Keratinocyte (primary cell): ENCODE results near the gene SLC6A16. TPM values are rescaled to one million over a fixed set of nuclear protein-coding genes. Genes with fewer than 3 reads are reported as not detected.
"Not testable (repeated sequence)": the region's sequence is repeated elsewhere in the genome, so short reads cannot be mapped to it uniquely, and the experiment has no call there.

Source experiments
- DNase-seq: peaks from one replicate; pipeline ENCODE4 v3.0.0-alpha.2; 2011; ENCODE audit warnings: low read depth, missing footprints, low spot score
- FAIRE-seq: peaks from 2 replicates; lab custom pipeline; 2011; peaks lifted over from hg19 to GRCh38; lab: Jason Lieb, UNC
- H2AFZ ChIP-seq: 2 replicates; pipeline ENCODE4 v1.6.0; 2012; ENCODE audit warnings: low read length, control low read depth, inconsistent platforms; ENCODE audit not compliant: control insufficient read depth
- H3K27ac ChIP-seq: 2 replicates; pipeline ENCODE4 v1.5.1; 2011; ENCODE audit warnings: low read length; ENCODE audit not compliant: control insufficient read depth, insufficient read depth
- H3K27me3 ChIP-seq: 3 replicates; pipeline ENCODE4 v1.6.0; 2011; ENCODE audit warnings: low read length; ENCODE audit not compliant: control insufficient read depth, insufficient read depth; ENCODE audit errors: extremely low read depth
- H3K36me3 ChIP-seq, 2 experiments: 2 replicates in 1 of 2; 3 replicates in 1 of 2; pipeline ENCODE4 v1.5.1; 2011; ENCODE audit warnings: low read length in 2 of 2, mild to moderate bottlenecking in 1 of 2; ENCODE audit not compliant: control insufficient read depth in 2 of 2, insufficient read depth in 2 of 2; ENCODE audit errors: extremely low read depth in 1 of 2
- H3K4me1 ChIP-seq: 3 replicates; pipeline ENCODE4 v1.5.1; 2011; ENCODE audit warnings: low read length; ENCODE audit not compliant: control insufficient read depth, insufficient read depth; ENCODE audit errors: extremely low read depth
- H3K4me2 ChIP-seq: 3 replicates; pipeline ENCODE4 v1.6.0; 2011; ENCODE audit warnings: low read depth, low read length; ENCODE audit not compliant: control insufficient read depth, insufficient read depth; ENCODE audit errors: extremely low read depth
- H3K4me3 ChIP-seq, 3 experiments: fragments of 200-600 bp in 1 of 3; sonication (generic) in 1 of 3; 2 replicates in 2 of 3; 3 replicates in 1 of 3; pipeline ENCODE4 v1.5.1; 2011 to 2016; ENCODE audit warnings: low read length in 3 of 3, mild to moderate bottlenecking in 3 of 3, control low read depth in 2 of 3, inconsistent platforms in 1 of 3, low read depth in 1 of 3, mixed read lengths in 1 of 3, mixed run types in 1 of 3, moderate library complexity in 1 of 3; ENCODE audit not compliant: control insufficient read depth in 2 of 3, insufficient read depth in 2 of 3; ENCODE audit errors: extremely low read depth in 1 of 3
- H3K79me2 ChIP-seq: 2 replicates; pipeline ENCODE4 v1.6.0; 2012; ENCODE audit warnings: low read length; ENCODE audit not compliant: control insufficient read depth, insufficient read depth
- H3K9ac ChIP-seq: 3 replicates; pipeline ENCODE4 v1.6.0; 2011; ENCODE audit warnings: low read length; ENCODE audit not compliant: control insufficient read depth, insufficient read depth; ENCODE audit errors: extremely low read depth
- H3K9me1 ChIP-seq: 3 replicates; pipeline ENCODE4 v1.6.0; 2011; ENCODE audit warnings: low read length; ENCODE audit not compliant: control insufficient read depth, insufficient read depth; ENCODE audit errors: extremely low read depth
- H3K9me3 ChIP-seq: 2 replicates; pipeline ENCODE4 v1.5.1; 2012; ENCODE audit warnings: low read depth, low read length; ENCODE audit not compliant: control insufficient read depth
- H4K20me1 ChIP-seq: 3 replicates; pipeline ENCODE4 v1.6.0; 2011; ENCODE audit warnings: low read length; ENCODE audit not compliant: control insufficient read depth, insufficient read depth; ENCODE audit errors: extremely low read depth
- EZH2 ChIP-seq: IDR thresholded peaks from one replicate; pipeline ENCODE4 v1.6.1; 2012; ENCODE audit warnings: inconsistent platforms, mild to moderate bottlenecking, low read length, moderate library complexity
- dilution Hi-C: fragments of 300-500 bp; cut with MboI; formaldehyde crosslinking; loops from one replicate; pipeline ENCODE4 v1.7.0; 2020; ENCODE audit warnings: low sequenced_read_pairs; ENCODE audit not compliant: extremely low pct_ligation_motif_present
- polyA plus RNA-seq, 5 experiments: library from polyadenylated mRNA; depleted of rRNA in 3 of 5; stranded (reverse) in 3 of 5; stranded (forward) in 1 of 5; unstranded in 1 of 5; fragments of >200 nt; gene quantifications; 1 replicate in 1 of 5; 2 replicates in 3 of 5; 3 replicates in 1 of 5; pipeline versions ENCODE4 v1.2.1 to v1.2.3, GENCODE V29; 2011 to 2012; ENCODE audit warnings: missing spikeins in 2 of 5, low read depth in 1 of 5, low replicate concordance in 1 of 5
- TF ChIP-seq, protein P1 (sequence below), 3 experiments: IDR thresholded peaks in 1 of 3; conservative IDR thresholded peaks in 1 of 3; optimal IDR thresholded peaks in 1 of 3; 2 replicates in 2 of 3; 3 replicates in 1 of 3; pipeline versions ENCODE3 to v1.5.1; 2011; ENCODE audit warnings: low read length in 3 of 3, mild to moderate bottlenecking in 3 of 3, moderate library complexity in 2 of 3, control low read depth in 1 of 3, inconsistent platforms in 1 of 3; ENCODE audit not compliant: insufficient read depth in 2 of 3; ENCODE audit errors: extremely low read depth in 1 of 3

Gene SLC6A16
- polyA plus RNA-seq, 1 donor (not counting 4 experiments of a cell fraction or from before 2014, with no cell fraction given): not detected

DNA sequence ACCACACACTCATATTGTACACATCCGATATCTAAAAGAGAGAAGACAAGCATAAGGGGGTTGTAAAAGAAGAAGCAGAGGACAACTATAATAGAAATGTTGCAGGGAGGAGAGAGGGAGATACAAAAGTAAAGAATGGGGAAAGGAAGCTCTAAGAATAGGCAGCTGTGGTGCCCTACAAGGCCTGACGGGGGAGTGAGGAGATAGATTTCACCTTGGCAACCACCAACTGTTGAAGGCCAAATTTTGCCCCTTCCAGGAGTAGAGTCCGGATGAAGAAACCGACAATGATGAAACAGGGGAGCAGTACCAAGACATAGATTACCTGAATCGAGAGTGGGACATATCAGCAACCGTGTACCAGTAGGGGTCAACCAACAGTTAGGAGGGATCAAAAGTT, 15.9 kb downstream of the SLC6A16 start:
- TF ChIP-seq EZH2: no peak
- TF ChIP-seq, protein P1, sequence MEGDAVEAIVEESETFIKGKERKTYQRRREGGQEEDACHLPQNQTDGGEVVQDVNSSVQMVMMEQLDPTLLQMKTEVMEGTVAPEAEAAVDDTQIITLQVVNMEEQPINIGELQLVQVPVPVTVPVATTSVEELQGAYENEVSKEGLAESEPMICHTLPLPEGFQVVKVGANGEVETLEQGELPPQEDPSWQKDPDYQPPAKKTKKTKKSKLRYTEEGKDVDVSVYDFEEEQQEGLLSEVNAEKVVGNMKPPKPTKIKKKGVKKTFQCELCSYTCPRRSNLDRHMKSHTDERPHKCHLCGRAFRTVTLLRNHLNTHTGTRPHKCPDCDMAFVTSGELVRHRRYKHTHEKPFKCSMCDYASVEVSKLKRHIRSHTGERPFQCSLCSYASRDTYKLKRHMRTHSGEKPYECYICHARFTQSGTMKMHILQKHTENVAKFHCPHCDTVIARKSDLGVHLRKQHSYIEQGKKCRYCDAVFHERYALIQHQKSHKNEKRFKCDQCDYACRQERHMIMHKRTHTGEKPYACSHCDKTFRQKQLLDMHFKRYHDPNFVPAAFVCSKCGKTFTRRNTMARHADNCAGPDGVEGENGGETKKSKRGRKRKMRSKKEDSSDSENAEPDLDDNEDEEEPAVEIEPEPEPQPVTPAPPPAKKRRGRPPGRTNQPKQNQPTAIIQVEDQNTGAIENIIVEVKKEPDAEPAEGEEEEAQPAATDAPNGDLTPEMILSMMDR (optimal IDR thresholded peaks at IDR 0.05 in 1 of 3, IDR thresholded peaks at IDR 0.05 in 1 of 3, conservative IDR thresholded peaks at IDR 0.05 in 1 of 3; ENCODE audit: extremely low read depth in 1 of 3, insufficient read depth in 2 of 3, low read length in 3 of 3): no peak
- dilution Hi-C loops: no loop called here
- Histone ChIP-seq H3K9me3 (no peaks in the 10 kb centered on the region), H3K79me2 (no peaks in the 10 kb centered on the region), H3K27ac (no peak overlapping the region), H3K4me3 (no peak overlapping the region), H2AFZ (no peak overlapping the region), H4K20me1 (no peaks in the 10 kb centered on the region), H3K4me2 (no peak overlapping the region), H3K4me1 (no peaks in the 10 kb centered on the region), H3K9ac (no peak overlapping the region), H3K36me3 (no peaks in the 10 kb centered on the region), H3K27me3 (no peaks in the 10 kb centered on the region), H3K9me1 (no peaks in the 10 kb centered on the region)
- FAIRE-seq (no peak), DNase-seq (no peak)

DNA sequence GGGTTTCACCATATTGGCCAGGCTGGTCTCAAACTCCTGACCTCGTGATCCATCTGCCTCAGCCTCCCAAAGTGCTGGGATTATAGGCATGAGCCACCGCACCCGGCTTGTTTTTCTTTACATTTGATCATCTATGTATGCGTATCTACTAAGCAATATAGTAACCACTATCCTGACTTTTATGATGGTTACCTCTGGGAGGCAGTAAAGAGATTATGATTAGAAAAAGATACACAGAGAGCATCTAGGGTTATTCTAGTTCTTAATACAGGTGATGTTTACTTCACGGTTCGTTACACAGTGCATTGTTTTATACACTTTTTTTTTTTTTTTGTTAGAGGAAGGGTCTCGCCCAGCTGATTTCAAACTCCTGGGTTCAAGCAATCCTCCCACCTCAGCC, 18.3 kb downstream of the SLC6A16 start:
- dilution Hi-C loops, H3K27ac ChIP-seq, H3K4me3 ChIP-seq, H3K4me1 ChIP-seq, H3K36me3 ChIP-seq, DNase-seq, H3K9ac ChIP-seq, H3K79me2 ChIP-seq, H3K27me3 ChIP-seq, FAIRE-seq, H3K9me3 ChIP-seq, H2AFZ ChIP-seq, H4K20me1 ChIP-seq, H3K9me1 ChIP-seq, H3K4me2 ChIP-seq: not testable (repeated sequence)

DNA sequence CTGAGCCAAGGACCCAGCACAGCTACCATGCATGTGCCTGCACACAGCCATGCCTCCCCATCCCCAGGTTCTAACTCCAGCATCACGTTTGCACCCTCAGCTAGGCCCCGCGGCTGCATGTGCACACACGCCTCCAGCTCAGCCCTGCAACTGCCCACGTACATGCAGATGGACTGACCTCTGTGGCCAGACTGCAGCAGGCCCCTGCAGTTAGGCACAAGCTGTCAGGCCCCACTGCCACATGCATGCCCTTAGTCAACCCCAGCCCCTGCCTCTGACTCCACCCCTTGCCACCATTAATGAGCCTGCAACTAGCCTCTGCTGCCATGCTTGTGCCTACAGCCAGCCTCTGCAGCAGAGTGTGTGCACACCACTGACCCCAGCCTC, 23.1 kb downstream of the SLC6A16 start:
- Histone ChIP-seq H3K9me3 (no peaks in the 10 kb centered on the region), H4K20me1 (no peaks in the 10 kb centered on the region), H3K27ac (no peak overlapping the region), H3K36me3 (no peaks in the 10 kb centered on the region), H3K4me1 (no peaks in the 10 kb centered on the region), H3K4me2 (no peak overlapping the region), H2AFZ (no peak overlapping the region), H3K4me3 (no peak overlapping the region), H3K27me3 (no peaks in the 10 kb centered on the region), H3K79me2 (no peaks in the 10 kb centered on the region), H3K9me1 (no peaks in the 10 kb centered on the region), H3K9ac (no peak overlapping the region)
- no peak for FAIRE-seq
- TF ChIP-seq EZH2: no peak
- TF ChIP-seq, protein P1 (optimal IDR thresholded peaks at IDR 0.05 in 1 of 3, IDR thresholded peaks at IDR 0.05 in 1 of 3, conservative IDR thresholded peaks at IDR 0.05 in 1 of 3; ENCODE audit: extremely low read depth in 1 of 3, insufficient read depth in 2 of 3, low read length in 3 of 3): no peak
- no peak for DNase-seq
- dilution Hi-C loops: no loop called here
